ENCODE results near the gene HES1. TPM values are rescaled to one million over a fixed set of nuclear protein-coding genes. Genes with fewer than 3 reads are reported as not detected.
"Not testable (repeated sequence)": the region's sequence is repeated elsewhere in the genome, so short reads cannot be mapped to it uniquely, and the experiment has no call there.

HES1 gene
- total RNA-seq, 1 experiment from 2014 or later = 17.4 TPM

GRCh38 chr3:194147679-194148078 lies 11.7 kb downstream of the HES1 start:
- no peak overlapping the region for H3K9ac ChIP-seq (ENCODE audit: low read length)
- no peaks in the 10 kb centered on the region for H3K27me3 ChIP-seq (ENCODE audit: low read length)
- H3K4me2 ChIP-seq (ENCODE audit: low read depth, low read length, poor library complexity, severe bottlenecking) = no peak overlapping the region
- no peaks in the 10 kb centered on the region for H3K36me3 ChIP-seq (ENCODE audit: insufficient read depth, low read length)
- no peaks in the 10 kb centered on the region for H3K9me2 ChIP-seq (replicated peaks; ENCODE audit: insufficient read depth, low read length)
- H3K9me3 ChIP-seq (ENCODE audit: low read length) = no peaks in the 10 kb centered on the region
- no peaks in the 10 kb centered on the region for H4K20me1 ChIP-seq (ENCODE audit: insufficient read depth, low read depth, low read length)
- H3K27ac ChIP-seq (ENCODE audit: low read length) = no peak overlapping the region
- no peaks in the 10 kb centered on the region for H3K4me1 ChIP-seq (ENCODE audit: low read length)
- no peaks in the 10 kb centered on the region for H3K79me2 ChIP-seq (ENCODE audit: low read length)
- H3K4me3 ChIP-seq (ENCODE audit: low read length) = no peak overlapping the region
- no peak for DNase-seq
- no peak overlapping the region for H2AFZ ChIP-seq (ENCODE audit: low read length)

GRCh38 chr3:194148383-194148782 lies 12.4 kb downstream of the HES1 start:
- Histone ChIP-seq H2AFZ (ENCODE audit: low read length) (no peak overlapping the region), H3K9ac (ENCODE audit: low read length) (no peak overlapping the region), H3K36me3 (ENCODE audit: insufficient read depth, low read length) (no peaks in the 10 kb centered on the region), H3K27me3 (ENCODE audit: low read length) (no peaks in the 10 kb centered on the region), H3K9me2 (replicated peaks; ENCODE audit: insufficient read depth, low read length) (no peaks in the 10 kb centered on the region), H3K27ac (ENCODE audit: low read length) (no peak overlapping the region), H3K4me1 (ENCODE audit: low read length) (no peaks in the 10 kb centered on the region), H3K79me2 (ENCODE audit: low read length) (no peaks in the 10 kb centered on the region), H3K9me3 (ENCODE audit: low read length) (no peaks in the 10 kb centered on the region), H3K4me3 (ENCODE audit: low read length) (no peak overlapping the region), H4K20me1 (ENCODE audit: insufficient read depth, low read depth, low read length) (no peaks in the 10 kb centered on the region), H3K4me2 (ENCODE audit: low read depth, low read length, poor library complexity, severe bottlenecking) (no peak overlapping the region)
- no peak for DNase-seq

- H3K4me3 ChIP-seq (ENCODE audit: low read length) = no peak overlapping the region
- H4K20me1 ChIP-seq (ENCODE audit: insufficient read depth, low read depth, low read length) = no peaks in the 10 kb centered on the region
- no peaks in the 10 kb centered on the region for H3K79me2 ChIP-seq (ENCODE audit: low read length)
- H3K9ac ChIP-seq (ENCODE audit: low read length) = no peak overlapping the region
- H3K36me3 ChIP-seq (ENCODE audit: insufficient read depth, low read length) = no peaks in the 10 kb centered on the region
- no peaks in the 10 kb centered on the region for H3K9me2 ChIP-seq (replicated peaks; ENCODE audit: insufficient read depth, low read length)
- H3K9me3 ChIP-seq (ENCODE audit: low read length) = peaks cover 13% of the 10 kb centered on the region
- H3K27ac ChIP-seq (ENCODE audit: low read length) = no peak overlapping the region
- H2AFZ ChIP-seq (ENCODE audit: low read length) = no peak overlapping the region
- H3K4me2 ChIP-seq (ENCODE audit: low read depth, low read length, poor library complexity, severe bottlenecking) = no peak overlapping the region
- H3K27me3 ChIP-seq (ENCODE audit: low read length) = peaks cover 4% of the 10 kb centered on the region; the same call in 1 of the 2 replicates
- H3K4me1 ChIP-seq (ENCODE audit: low read length) = no peaks in the 10 kb centered on the region
- no peak for DNase-seq
Measured at GRCh38 chr3:194150252-194150934, 14.4 kb downstream of the HES1 start.

GRCh38 chr3:194150935-194151302 lies 15.0 kb downstream of the HES1 start:
- H3K4me3 ChIP-seq (ENCODE audit: low read length); H3K27ac ChIP-seq (ENCODE audit: low read length); H3K4me1 ChIP-seq (ENCODE audit: low read length); H2AFZ ChIP-seq (ENCODE audit: low read length); H3K27me3 ChIP-seq (ENCODE audit: low read length); H3K4me2 ChIP-seq (ENCODE audit: low read depth, low read length, poor library complexity, severe bottlenecking); DNase-seq; H3K9me2 ChIP-seq (replicated peaks; ENCODE audit: insufficient read depth, low read length); H3K79me2 ChIP-seq (ENCODE audit: low read length); H3K36me3 ChIP-seq (ENCODE audit: insufficient read depth, low read length); H4K20me1 ChIP-seq (ENCODE audit: insufficient read depth, low read depth, low read length); H3K9ac ChIP-seq (ENCODE audit: low read length): not testable (repeated sequence)
- H3K9me3 ChIP-seq (ENCODE audit: low read length) = peaks cover 13% of the 10 kb centered on the region

GRCh38 chr3:194154346-194154745 lies 18.4 kb downstream of the HES1 start:
- Histone ChIP-seq H4K20me1 (ENCODE audit: insufficient read depth, low read depth, low read length) (no peaks in the 10 kb centered on the region), H3K4me3 (ENCODE audit: low read length) (no peak overlapping the region), H3K4me2 (ENCODE audit: low read depth, low read length, poor library complexity, severe bottlenecking) (no peak overlapping the region), H3K79me2 (ENCODE audit: low read length) (no peaks in the 10 kb centered on the region), H2AFZ (ENCODE audit: low read length) (no peak overlapping the region), H3K9ac (ENCODE audit: low read length) (no peak overlapping the region), H3K27me3 (ENCODE audit: low read length) (peaks cover 4% of the 10 kb centered on the region; the same call in 1 of the 2 replicates), H3K36me3 (ENCODE audit: insufficient read depth, low read length) (no peaks in the 10 kb centered on the region), H3K4me1 (ENCODE audit: low read length) (no peaks in the 10 kb centered on the region), H3K9me2 (replicated peaks; ENCODE audit: insufficient read depth, low read length) (no peaks in the 10 kb centered on the region), H3K9me3 (ENCODE audit: low read length) (peaks cover 13% of the 10 kb centered on the region), H3K27ac (ENCODE audit: low read length) (no peak overlapping the region)
- no peak for DNase-seq

- no peak for DNase-seq
- H3K9me3 ChIP-seq (ENCODE audit: low read length) = peaks cover 13% of the 10 kb centered on the region
- H3K9me2 ChIP-seq (replicated peaks; ENCODE audit: insufficient read depth, low read length) = no peaks in the 10 kb centered on the region
- H3K4me2 ChIP-seq (ENCODE audit: low read depth, low read length, poor library complexity, severe bottlenecking) = no peak overlapping the region
- H3K36me3 ChIP-seq (ENCODE audit: insufficient read depth, low read length) = no peaks in the 10 kb centered on the region
- no peak overlapping the region for H3K27ac ChIP-seq (ENCODE audit: low read length)
- H3K79me2 ChIP-seq (ENCODE audit: low read length) = no peaks in the 10 kb centered on the region
- H3K4me3 ChIP-seq (ENCODE audit: low read length) = no peak overlapping the region
- no peaks in the 10 kb centered on the region for H3K4me1 ChIP-seq (ENCODE audit: low read length)
- H2AFZ ChIP-seq (ENCODE audit: low read length) = no peak overlapping the region
- peaks cover 4% of the 10 kb centered on the region; the same call in 1 of the 2 replicates for H3K27me3 ChIP-seq (ENCODE audit: low read length)
- no peaks in the 10 kb centered on the region for H4K20me1 ChIP-seq (ENCODE audit: insufficient read depth, low read depth, low read length)
- no peak overlapping the region for H3K9ac ChIP-seq (ENCODE audit: low read length)
Measured at GRCh38 chr3:194156095-194156494, 20.1 kb downstream of the HES1 start.

GRCh38 chr3:194158942-194159439 lies 23.0 kb downstream of the HES1 start:
- Histone ChIP-seq H3K9ac (ENCODE audit: low read length) (no peak overlapping the region), H2AFZ (ENCODE audit: low read length) (no peak overlapping the region)
- DNase-seq = no peak

GRCh38 chr3:194160158-194160557 lies 24.2 kb downstream of the HES1 start:
- no peak overlapping the region for H3K4me3 ChIP-seq (ENCODE audit: low read length)
- DNase-seq = no peak
- H2AFZ ChIP-seq (ENCODE audit: low read length) = no peak overlapping the region
- H3K9ac ChIP-seq (ENCODE audit: low read length) = no peak overlapping the region
- H4K20me1 ChIP-seq (ENCODE audit: insufficient read depth, low read depth, low read length) = no peaks in the 10 kb centered on the region
- H3K4me2 ChIP-seq (ENCODE audit: low read depth, low read length, poor library complexity, severe bottlenecking) = no peak overlapping the region
- no peaks in the 10 kb centered on the region for H3K9me3 ChIP-seq (ENCODE audit: low read length)
- peaks cover 2% of the 10 kb centered on the region; the same call in 1 of the 2 replicates for H3K4me1 ChIP-seq (ENCODE audit: low read length)
- no peaks in the 10 kb centered on the region for H3K36me3 ChIP-seq (ENCODE audit: insufficient read depth, low read length)
- no peaks in the 10 kb centered on the region for H3K9me2 ChIP-seq (replicated peaks; ENCODE audit: insufficient read depth, low read length)
- H3K79me2 ChIP-seq (ENCODE audit: low read length) = no peaks in the 10 kb centered on the region
- no peaks in the 10 kb centered on the region for H3K27me3 ChIP-seq (ENCODE audit: low read length)
- no peak overlapping the region for H3K27ac ChIP-seq (ENCODE audit: low read length)

More at GRCh38 chr3:194158942-194159439, 23.0 kb downstream of the HES1 start:
- Histone ChIP-seq H3K27ac (ENCODE audit: low read length) (no peak overlapping the region), H3K27me3 (ENCODE audit: low read length) (peaks cover 4% of the 10 kb centered on the region; the same call in 1 of the 2 replicates), H3K9me3 (ENCODE audit: low read length) (peaks cover 9% of the 10 kb centered on the region), H3K4me3 (ENCODE audit: low read length) (no peak overlapping the region), H3K4me2 (ENCODE audit: low read depth, low read length, poor library complexity, severe bottlenecking) (no peak overlapping the region), H3K9me2 (replicated peaks; ENCODE audit: insufficient read depth, low read length) (no peaks in the 10 kb centered on the region), H3K36me3 (ENCODE audit: insufficient read depth, low read length) (no peaks in the 10 kb centered on the region), H3K79me2 (ENCODE audit: low read length) (no peaks in the 10 kb centered on the region), H3K4me1 (ENCODE audit: low read length) (no peaks in the 10 kb centered on the region), H4K20me1 (ENCODE audit: insufficient read depth, low read depth, low read length) (no peaks in the 10 kb centered on the region)

Measured in Karpas-422 (cell line).